HG03135 (cell line): ENCODE data around the gene ZNF831.

ENCODE experiments used
- ATAC-seq: cut with Tn5 transposase; IDR thresholded peaks from one replicate; pipeline ENCODE4 v1.9.1; 2021; ENCODE audit warnings: mild to moderate bottlenecking, moderate library complexity; ENCODE audit not compliant: unreplicated experiment

The ZNF831 gene

GRCh38 chr20:59297686-59298085 lies 134.1 kb downstream of the ZNF831 start:
- no peak for ATAC-seq

DNA sequence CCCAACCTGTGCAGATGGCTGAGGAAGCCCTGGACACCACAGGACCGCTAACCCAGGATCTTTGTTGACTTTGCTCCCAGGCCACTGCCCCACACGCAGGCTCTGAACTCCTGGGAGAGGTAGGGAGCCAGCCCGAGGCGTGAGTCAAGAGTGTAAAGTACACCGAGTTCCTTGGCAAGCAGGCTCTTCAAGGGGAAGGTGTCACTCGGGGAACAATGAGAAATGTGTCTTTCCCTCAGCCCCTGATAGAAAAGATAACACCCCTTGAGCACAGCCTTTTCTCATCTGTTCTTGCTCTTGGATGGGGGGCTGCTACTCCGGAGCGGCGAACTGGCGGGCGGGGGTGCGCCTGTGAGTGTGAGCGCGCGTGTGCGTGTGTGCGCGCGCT lies 136.3 kb downstream of the ZNF831 start:
- ATAC-seq = no peak

DNA sequence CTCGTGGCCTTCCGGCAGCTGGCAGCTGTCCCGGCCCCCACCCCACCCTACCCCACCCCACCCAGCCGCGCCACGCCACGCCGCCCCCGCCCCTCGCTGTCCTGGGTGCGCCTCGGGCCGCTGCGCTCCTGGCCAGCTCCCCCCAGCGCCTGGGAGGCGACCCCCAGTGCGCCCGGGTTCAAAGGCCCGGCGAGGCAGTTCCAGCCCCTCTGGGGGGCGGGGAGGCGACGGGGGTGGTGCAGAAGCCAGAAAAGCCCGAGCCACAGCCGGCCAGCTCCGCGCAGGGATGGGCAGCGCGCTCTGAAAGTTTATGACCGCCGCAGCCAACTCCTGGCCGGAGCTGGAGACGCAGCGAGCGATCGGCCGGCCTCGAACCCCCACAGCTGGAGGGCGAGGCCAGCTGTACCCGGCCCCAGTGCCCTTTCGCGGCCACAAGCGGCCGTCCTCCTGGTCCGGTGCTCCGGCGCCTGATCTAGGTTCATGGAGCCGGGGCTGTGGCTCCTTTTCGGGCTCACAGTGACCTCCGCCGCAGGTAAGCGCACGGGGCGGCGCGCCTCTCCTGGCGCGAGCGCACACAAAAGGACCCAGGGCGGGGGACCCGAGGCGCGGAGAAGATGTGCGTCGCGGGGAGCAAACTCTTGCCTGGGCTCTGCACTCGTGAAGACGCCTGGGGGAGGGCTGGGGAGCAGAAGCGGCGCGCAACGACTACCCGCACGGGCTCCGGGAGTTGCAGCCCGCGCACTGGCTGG lies 136.9 kb downstream of the ZNF831 start, which contains the start of gene EDN3:
Gene EDN3 (plus strand): TSS at position 279 of the 749 bp plus-strand sequence. CDS start 202 bp downstream, at position 481.
- ATAC-seq = no peak

- ATAC-seq = no peak
Measured at GRCh38 chr20:59301343-59302007, 137.9 kb downstream of the ZNF831 start.

GRCh38 chr20:59305908-59306655 lies 142.5 kb downstream of the ZNF831 start:
- ATAC-seq = no peak

DNA sequence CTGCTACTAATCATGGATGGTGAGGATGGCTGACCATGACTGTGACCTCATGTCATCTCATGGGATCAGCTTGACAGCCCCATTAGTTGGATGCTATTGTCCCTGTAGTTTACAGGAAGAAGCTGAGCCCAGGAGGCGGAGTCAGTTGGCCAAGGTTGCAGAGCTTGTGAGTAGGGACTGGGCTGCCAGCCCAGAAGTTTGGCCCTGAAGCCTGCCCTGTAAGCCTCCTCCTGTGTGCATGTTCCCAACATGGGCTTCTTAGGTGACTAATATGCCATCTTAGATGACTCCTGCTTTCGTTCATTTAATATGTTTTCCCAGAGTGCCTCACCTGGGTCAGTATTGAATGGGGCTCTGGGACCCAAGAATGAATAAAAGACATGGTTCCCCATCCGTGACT lies 143.6 kb downstream of the ZNF831 start:
- no peak for ATAC-seq
